ENCODE results near the gene NLGN4Y. TPM values are rescaled to one million over a fixed set of nuclear protein-coding genes. Genes with fewer than 3 reads are reported as not detected.

NLGN4Y gene
- polyA plus RNA-seq (2014; cell fraction: cytosol; rRNA removed) = not detected in 2 replicates
- not detected in 2 replicates for polyA plus RNA-seq (2014; cell fraction: nucleus; rRNA removed)

GRCh38 chrY:14524272-14525231 lies at the start of gene NLGN4Y:
Gene NLGN4Y (plus strand): TSS chrY:14524529. CDS start chrY:14622120, 97,591 bp downstream.
- no peak for DNase-seq (ENCODE audit: low spot score)

GRCh38 chrY:14485935-14486334 lies 38.4 kb upstream of the NLGN4Y start:
- no peak for DNase-seq (ENCODE audit: low spot score)

- DNase-seq (ENCODE audit: low spot score) = no peak
These were observed 34.1 kb upstream of the NLGN4Y start for GRCh38 chrY:14490226-14490625.

GRCh38 chrY:14498071-14498470 lies 26.3 kb upstream of the NLGN4Y start:
- no peak for DNase-seq (ENCODE audit: low spot score)

GRCh38 chrY:14504592-14504991 lies 19.7 kb upstream of the NLGN4Y start:
- DNase-seq (ENCODE audit: low spot score) = no peak

GRCh38 chrY:14522379-14522950 lies 1.9 kb upstream of the NLGN4Y start:
- no peak for DNase-seq (ENCODE audit: low spot score)

GRCh38 chrY:14523491-14524271 lies 648 bp upstream of the NLGN4Y start:
- DNase-seq (ENCODE audit: low spot score) = no peak

- no peak for DNase-seq (ENCODE audit: low spot score)
These were observed 986 bp downstream of the NLGN4Y start for GRCh38 chrY:14525315-14525714.

- no peak for DNase-seq (ENCODE audit: low spot score)
These were observed 4.0 kb downstream of the NLGN4Y start for GRCh38 chrY:14528361-14528760.

GRCh38 chrY:14536703-14537102 lies 12.4 kb downstream of the NLGN4Y start:
- no peak for DNase-seq (ENCODE audit: low spot score)

- DNase-seq (ENCODE audit: low spot score) = no peak
These were observed 19.2 kb downstream of the NLGN4Y start for GRCh38 chrY:14543506-14543905.

GRCh38 chrY:14581294-14581693 lies 57.0 kb downstream of the NLGN4Y start:
- no peak for DNase-seq (ENCODE audit: low spot score)

- DNase-seq (ENCODE audit: low spot score) = no peak
These were observed 62.4 kb downstream of the NLGN4Y start for GRCh38 chrY:14586725-14587124.

- no peak for DNase-seq (ENCODE audit: low spot score)
These were observed 77.0 kb downstream of the NLGN4Y start for GRCh38 chrY:14601372-14601771.

- DNase-seq (ENCODE audit: low spot score) = no peak
These were observed 93.3 kb downstream of the NLGN4Y start for GRCh38 chrY:14617625-14618024.

GRCh38 chrY:14618513-14618912 lies 94.2 kb downstream of the NLGN4Y start:
- DNase-seq (ENCODE audit: low spot score) = no peak

GRCh38 chrY:14628208-14628607 lies 103.9 kb downstream of the NLGN4Y start:
- DNase-seq (ENCODE audit: low spot score) = no peak

- DNase-seq (ENCODE audit: low spot score) = no peak
These were observed 107.3 kb downstream of the NLGN4Y start for GRCh38 chrY:14631676-14632075.

- no peak for DNase-seq (ENCODE audit: low spot score)
These were observed 109.4 kb downstream of the NLGN4Y start for GRCh38 chrY:14633718-14634117.

GRCh38 chrY:14634954-14635353 lies 110.6 kb downstream of the NLGN4Y start:
- no peak for DNase-seq (ENCODE audit: low spot score)

GRCh38 chrY:14637551-14637950 lies 113.2 kb downstream of the NLGN4Y start:
- no peak for DNase-seq (ENCODE audit: low spot score)

- no peak for DNase-seq (ENCODE audit: low spot score)
These were observed 117.5 kb downstream of the NLGN4Y start for GRCh38 chrY:14641853-14642252.

Data from SK-N-DZ (cell line).